ENCODE data around the gene LILRB3. TPM values are rescaled to one million over a fixed set of nuclear protein-coding genes. Genes with fewer than 3 reads are reported as not detected.

Gene LILRB3
- total and polyA plus RNA-seq, 2 of the 4 experiments (the other 2 are of a cell fraction), result not detected

- peaks cover 7% of the 10 kb centered on the region for H3K4me1 ChIP-seq (ENCODE audit: control insufficient read depth, insufficient read depth, low read length)
- no peak for DNase-seq
- ATAC-seq (ENCODE audit: low read depth), result no peak
- no peak overlapping the region; the same call in 1 of the 2 replicates for H3K18ac ChIP-seq (ENCODE audit: low read depth, low read length)
- peak overlapping the region; percentile 92 for H3K27ac ChIP-seq (ENCODE audit: insufficient read depth, low read length)
- intact Hi-C loops (cut with micrococcal nuclease), result no loop called here
- WGBS, 2 experiments (ENCODE audit: extremely low coverage in 2 of 2, insufficient read length in 1 of 2), result 0% methylated on average over 8 of the region's 28 CpGs; no CpG with 5 or more reads in 1 of the 2 experiments
- peak overlapping the region; percentile 53 for H3K4me3 ChIP-seq (ENCODE audit: insufficient read depth, low read depth, low read length)
- peak overlapping the region; percentile 91 for H2AK5ac ChIP-seq (ENCODE audit: low read depth, low read length)
- H3K36me3 ChIP-seq (ENCODE audit: control insufficient read depth, insufficient read depth, low read length), result peaks cover 40% of the 10 kb centered on the region
- peak overlapping the region; percentile 96 for H3K14ac ChIP-seq (replicated peaks; ENCODE audit: low read depth, low read length)
- H4K20me1 ChIP-seq (ENCODE audit: insufficient read depth, low read length), result peaks cover 55% of the 10 kb centered on the region
- H4K91ac ChIP-seq (ENCODE audit: insufficient read depth, low read depth, low read length), result peak overlapping the region; percentile 73
- H3K4ac ChIP-seq (ENCODE audit: low read depth, low read length), result peak overlapping the region; percentile 75
- no peak overlapping the region for H2BK120ac ChIP-seq (ENCODE audit: low read depth, low read length)
- peak overlapping the region; percentile 87 for H3K4me2 ChIP-seq (ENCODE audit: low read depth, low read length)
- peak overlapping the region; percentile 79; the same call in 1 of the 2 replicates for H3K23ac ChIP-seq (ENCODE audit: low read depth, low read length)
- TF ChIP-seq CTCF (conservative IDR thresholded peaks at IDR 0.05; ENCODE audit: low read depth, low read length) (no peak), SMC3 (IDR thresholded peaks at IDR 0.05; ENCODE audit: low read depth, low read length) (no peak), POLR2A (IDR thresholded peaks at IDR 0.05; ENCODE audit: low read depth, low read length) (no peak), ELK1 (IDR thresholded peaks at IDR 0.05; ENCODE audit: borderline replicate concordance, low read depth, low read length) (no peak), RCOR1 (IDR thresholded peaks at IDR 0.05; ENCODE audit: insufficient replicate concordance, low read length) (no peak), NFE2L2 (IDR thresholded peaks at IDR 0.05; ENCODE audit: low read depth, low read length) (no peak), MXI1 (IDR thresholded peaks at IDR 0.05; ENCODE audit: borderline replicate concordance, low read depth, low read length) (peak; percentile 52; the same call in 1 of the 2 replicates), RFX5 (IDR thresholded peaks at IDR 0.05; ENCODE audit: low read depth, low read length) (peak; percentile 61), BHLHE40 (IDR thresholded peaks at IDR 0.05; ENCODE audit: low read depth, low read length) (no peak), USF2 (IDR thresholded peaks at IDR 0.05; ENCODE audit: low read depth, low read length) (no peak)
- dilution Hi-C loops (cut with HindIII; ENCODE audit: low sequenced_read_pairs, unreplicated experiment), result no loop called here
- ChIA-PET POLR2A (ENCODE audit: unreplicated experiment) (interaction anchor here (0.8 to 2.0 kb wide), 5 partner anchors 9 to 64 kb away, joined by 3 to 10 read pairs (median 5); partner anchors contain the start of genes CNOT3, LENG1, MBOAT7 and TSEN34), CTCF (no interaction called here)
- H4K5ac ChIP-seq (ENCODE audit: low read depth, low read length), result 0 out of 2 replicates have a peak overlapping the region, but pooled peaks have one; percentile 9
- H2AFZ ChIP-seq (replicated peaks; ENCODE audit: low read length, poor library complexity), result peak overlapping the region; percentile 97
- in situ Hi-C loops (cut with MboI; ENCODE audit: low sequenced_read_pairs), result loop anchor here (10.0 kb wide), 1 partner anchor 254 kb away; no protein-coding TSS in a partner anchor
- H3K27me3 ChIP-seq (ENCODE audit: control insufficient read depth, insufficient read depth, low read length), result no peaks in the 10 kb centered on the region
- peak overlapping the region; percentile 89 for H2BK5ac ChIP-seq (ENCODE audit: low read depth, low read length, poor library complexity, severe bottlenecking)
- BruUV-seq (replicated peaks), result TSS peak; percentile 70
- H2BK20ac ChIP-seq (ENCODE audit: low read depth, low read length), result no peak overlapping the region
- H3K9me3 ChIP-seq (ENCODE audit: control insufficient read depth, insufficient read depth, low read length), result no peaks in the 10 kb centered on the region
- peaks cover 5 to 55% of the 10 kb centered on the region in 2 experiments; a peak in 3 of 4 replicates for H3K79me1 ChIP-seq (ENCODE audit: low read depth in 1 of 2, low read length in 2 of 2)
- peak overlapping the region; percentile 86 for H3K9ac ChIP-seq (ENCODE audit: low read depth, low read length)
- no peak overlapping the region for H2BK15ac ChIP-seq (ENCODE audit: low read depth, low read length)
- H2AK9ac ChIP-seq (replicated peaks; ENCODE audit: low read depth, low read length, poor library complexity), result peak overlapping the region; percentile 91
- peak overlapping the region; percentile 82 for H3K56ac ChIP-seq (ENCODE audit: extremely low read depth, insufficient read depth, low read length)
- H3K9me1 ChIP-seq (ENCODE audit: insufficient read depth, low read length), result peaks cover 9% of the 10 kb centered on the region
- H4K8ac ChIP-seq (ENCODE audit: low read depth in 2 of 2, low read length in 2 of 2), result peak overlapping the region; percentile 72 to 73; a peak in 2 of 4 replicates
These were observed 21.6 kb downstream of the LILRB3 start for GRCh38 chr19:54201172-54201701.
